GM03348 (cell line): ENCODE data around the gene GNPTAB.

Source experiments
- DNase-seq: peaks from one replicate; pipeline ENCODE4 v3.0.0; 2012; ENCODE audit warnings: low spot score

GNPTAB gene

DNA sequence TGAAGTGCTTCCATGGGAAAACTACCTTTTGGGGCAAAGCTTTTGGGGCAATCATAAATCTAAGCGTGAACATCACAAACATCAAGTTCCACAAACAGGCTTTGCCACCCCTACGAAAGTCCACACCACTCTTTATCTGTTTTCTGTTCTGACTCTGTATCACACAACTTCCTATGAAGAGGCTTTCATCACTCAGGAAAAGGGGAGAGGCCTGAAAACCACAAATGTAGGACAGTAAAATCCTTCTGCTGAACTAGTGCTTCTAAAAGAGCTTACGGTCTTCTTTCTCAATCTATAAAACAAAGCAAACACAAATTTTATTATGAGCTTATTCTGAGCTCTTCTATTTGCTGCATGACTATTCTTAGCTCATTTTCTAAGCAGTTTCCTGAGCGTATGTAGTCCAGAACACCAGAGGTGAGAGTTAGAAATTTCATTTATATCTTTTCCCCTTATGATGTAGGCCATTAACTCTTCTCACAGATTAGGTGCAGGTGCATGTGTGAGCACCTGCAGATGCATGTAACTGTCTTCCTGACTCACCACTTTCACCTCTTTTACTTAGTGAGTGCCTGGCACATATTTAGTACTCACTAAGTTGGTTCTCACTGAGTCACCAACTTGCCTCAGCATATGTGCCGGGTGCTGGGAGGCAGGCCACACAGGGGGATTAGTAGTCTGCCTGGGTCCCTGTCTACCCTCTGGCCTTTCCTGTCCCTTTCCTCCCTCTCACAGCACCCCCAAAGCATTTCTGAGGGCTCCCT is 58.6 kb downstream of the GNPTAB start:
- DNase-seq, result no peak

- no peak for DNase-seq
These were observed 60.9 kb downstream of the GNPTAB start for GRCh38 chr12:101769865-101770264.

DNA sequence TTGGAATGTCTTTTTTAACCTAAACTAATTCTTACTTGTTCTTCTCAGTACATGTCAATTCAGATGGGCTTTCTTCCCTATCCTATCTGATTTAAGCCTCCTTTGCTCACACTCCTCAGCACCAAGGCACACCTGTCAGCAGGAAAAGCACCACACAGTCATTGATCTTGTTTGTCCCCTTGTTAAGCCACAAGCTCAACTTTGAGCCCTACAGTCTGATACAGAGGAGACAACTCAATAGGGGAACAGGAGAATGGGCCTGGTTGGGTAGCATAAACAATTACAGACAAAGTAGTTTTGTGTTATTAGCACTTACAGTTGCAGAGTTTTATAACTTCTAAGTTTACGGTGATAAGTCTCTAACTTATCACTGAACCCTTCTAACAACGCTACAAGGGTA is 62.0 kb downstream of the GNPTAB start:
- DNase-seq, result no peak

GRCh38 chr12:101767537-101767936 is 63.2 kb downstream of the GNPTAB start:
- DNase-seq, result no peak

GRCh38 chr12:101764051-101764792 is 66.5 kb downstream of the GNPTAB start:
- DNase-seq, result no peak

GRCh38 chr12:101763246-101763931 is 67.4 kb downstream of the GNPTAB start:
- DNase-seq, result no peak

- no peak for DNase-seq
These were observed 69.0 kb downstream of the GNPTAB start for GRCh38 chr12:101761781-101762180.

GRCh38 chr12:101761350-101761749 is 69.4 kb downstream of the GNPTAB start:
- no peak for DNase-seq

- DNase-seq, result peak; percentile 63
These were observed 71.2 kb downstream of the GNPTAB start for GRCh38 chr12:101759396-101760047.

GRCh38 chr12:101750152-101750551 is 80.6 kb downstream of the GNPTAB start:
- DNase-seq, result no peak

- DNase-seq, result no peak
These were observed 81.1 kb downstream of the GNPTAB start for GRCh38 chr12:101749657-101750056.

GRCh38 chr12:101748907-101749306 is 81.9 kb downstream of the GNPTAB start:
- no peak for DNase-seq

- DNase-seq, result no peak
These were observed 83.1 kb downstream of the GNPTAB start for GRCh38 chr12:101747697-101748096.

DNA sequence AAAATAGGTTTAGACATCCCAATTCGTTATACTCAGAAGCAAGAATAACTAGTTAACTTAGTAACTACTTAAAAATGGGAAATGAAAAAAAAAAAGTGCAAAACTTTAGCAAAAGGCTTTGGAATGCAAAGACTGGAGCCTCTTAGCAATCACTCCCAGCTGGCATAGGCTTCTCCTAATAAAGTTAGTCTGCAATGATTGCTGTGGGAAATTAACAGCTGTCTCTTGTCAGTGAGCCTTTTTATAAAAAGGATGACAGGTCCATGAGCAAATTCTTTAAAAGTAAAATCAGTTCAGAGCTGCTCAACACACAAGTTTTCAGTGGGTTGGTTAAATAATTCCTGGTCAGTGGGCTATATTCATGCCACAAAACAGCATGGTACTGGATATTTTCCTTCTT is 84.1 kb downstream of the GNPTAB start:
- DNase-seq, result no peak

GRCh38 chr12:101746196-101746595 is 84.6 kb downstream of the GNPTAB start:
- no peak for DNase-seq

DNA sequence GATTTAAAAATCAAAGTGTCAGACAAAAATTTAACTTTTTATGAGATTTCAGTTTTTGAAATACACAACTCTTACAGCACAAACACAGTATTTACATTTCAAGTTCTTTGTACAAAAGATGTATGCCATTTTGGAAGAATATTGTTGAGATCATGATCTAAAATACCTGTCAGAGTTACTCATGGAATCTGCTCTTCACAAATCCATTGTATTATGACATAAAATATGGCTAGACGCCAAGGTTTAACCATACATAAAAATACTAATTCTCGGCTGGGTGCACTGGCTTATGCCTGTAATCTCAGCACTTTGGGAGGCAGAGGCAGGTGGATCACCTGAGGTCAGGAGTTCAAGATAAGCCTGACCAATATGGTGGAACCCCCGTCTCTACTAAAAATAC is 85.3 kb downstream of the GNPTAB start:
- no peak for DNase-seq

- DNase-seq, result no peak
These were observed 86.9 kb downstream of the GNPTAB start for GRCh38 chr12:101743724-101744472.

DNA sequence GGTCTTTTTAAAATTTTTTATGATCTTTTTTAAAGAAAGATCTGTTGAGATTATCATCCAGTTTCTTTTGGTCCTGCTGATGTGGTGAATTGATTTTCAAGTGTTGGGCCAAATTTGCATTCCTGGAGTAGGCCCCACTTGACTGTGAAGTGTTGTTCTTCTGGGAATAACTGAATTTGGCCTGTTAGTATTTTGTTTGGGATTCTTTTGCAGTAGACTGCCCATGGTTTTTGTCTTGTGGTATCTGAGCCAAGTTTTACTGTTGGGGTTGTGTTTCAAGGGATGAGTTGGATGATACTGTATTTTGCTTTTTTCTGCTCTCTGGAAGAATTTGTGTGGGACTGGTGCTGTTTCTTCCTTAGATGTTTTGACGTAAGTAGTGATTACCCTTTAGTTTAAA is 87.5 kb downstream of the GNPTAB start:
- DNase-seq, result no peak

- DNase-seq, result no peak
These were observed 89.8 kb downstream of the GNPTAB start for GRCh38 chr12:101740980-101741379.

DNA sequence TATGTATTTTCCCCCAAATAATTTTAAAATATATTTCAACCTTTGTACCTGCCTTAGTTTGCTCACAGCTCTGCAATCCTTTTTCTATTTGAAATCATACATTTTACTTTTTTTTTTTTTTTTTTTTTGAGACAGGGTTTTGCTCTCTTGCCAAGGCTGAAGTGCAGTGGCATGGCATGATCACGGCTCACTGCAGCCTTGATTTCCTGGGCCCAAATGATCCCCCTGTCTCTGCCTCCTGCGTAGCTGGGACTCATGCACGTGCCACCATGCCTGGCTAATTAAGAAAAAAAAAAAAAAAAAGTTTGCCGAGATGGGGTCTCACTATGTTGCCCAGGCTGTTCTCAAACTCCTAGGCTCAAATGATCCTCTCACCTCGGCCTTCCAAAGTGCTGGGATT is 90.2 kb downstream of the GNPTAB start:
- no peak for DNase-seq

DNA sequence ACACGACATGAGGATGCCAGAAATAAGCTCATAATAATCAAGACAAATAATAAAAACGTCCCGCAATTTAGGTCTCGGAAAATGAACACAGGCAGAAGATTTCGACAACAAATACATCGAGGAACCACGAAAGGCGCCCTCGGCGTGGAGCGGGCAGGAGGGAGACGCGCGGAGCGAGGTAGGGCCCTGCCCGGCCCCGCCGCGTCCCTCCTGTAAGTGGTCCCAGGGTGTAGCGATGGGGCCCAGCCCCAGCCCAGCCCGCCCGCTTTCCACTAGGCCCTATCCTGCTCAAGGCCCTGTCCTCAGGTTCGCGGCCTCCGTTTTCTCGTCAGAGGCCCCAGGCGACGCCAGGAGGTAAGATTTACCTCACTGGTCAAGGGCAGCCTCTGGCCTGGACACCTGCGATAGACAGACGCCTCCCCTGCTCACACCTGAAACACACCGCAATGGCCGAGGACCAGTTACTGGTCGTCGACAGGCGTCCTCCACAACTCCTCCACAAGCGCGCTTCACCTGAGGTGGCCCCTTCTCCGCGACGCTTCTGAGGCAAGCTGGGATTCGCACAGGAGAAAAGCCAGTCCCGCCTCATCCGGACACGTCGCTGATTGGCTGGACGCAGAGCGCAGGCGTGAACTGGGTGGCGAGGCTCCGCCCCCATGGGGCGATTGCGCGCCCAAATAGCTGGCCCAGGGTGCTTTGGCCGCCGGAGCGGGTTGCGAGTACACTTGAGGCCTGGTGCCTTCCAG is 91.7 kb downstream of the GNPTAB start, which contains the start of gene SYCP3:
SYCP3 (minus strand) TSS at position 543 of the 746 bp plus-strand sequence. CDS start 1,527 bp downstream, outside the sequence.
- DNase-seq, result no peak
